Stimulated activated CD4-positive, alpha-beta T cell treated with anti-CD3 and anti-CD28 coated beads, TNF-alpha, amount 100 ng/mL, for 1 hour (primary cell): ENCODE measurements around the gene PPP6C.
"Not testable (repeated sequence)": the region's sequence is repeated elsewhere in the genome, so short reads cannot be mapped to it uniquely, and the experiment has no call there.

Experiments used
- DNase-seq, 3 donors: peaks; one replicate each; pipeline ENCODE4 v3.0.0-alpha.2; 2020; ENCODE audit warnings: low read depth in 3 of 3, low spot score in 1 of 3

Gene PPP6C

GRCh38 chr9:125142560-125143376 is 46.8 kb downstream of the PPP6C start:
- no peak for DNase-seq

- no peak for DNase-seq
These were observed 47.9 kb downstream of the PPP6C start for GRCh38 chr9:125141751-125142150.

DNA sequence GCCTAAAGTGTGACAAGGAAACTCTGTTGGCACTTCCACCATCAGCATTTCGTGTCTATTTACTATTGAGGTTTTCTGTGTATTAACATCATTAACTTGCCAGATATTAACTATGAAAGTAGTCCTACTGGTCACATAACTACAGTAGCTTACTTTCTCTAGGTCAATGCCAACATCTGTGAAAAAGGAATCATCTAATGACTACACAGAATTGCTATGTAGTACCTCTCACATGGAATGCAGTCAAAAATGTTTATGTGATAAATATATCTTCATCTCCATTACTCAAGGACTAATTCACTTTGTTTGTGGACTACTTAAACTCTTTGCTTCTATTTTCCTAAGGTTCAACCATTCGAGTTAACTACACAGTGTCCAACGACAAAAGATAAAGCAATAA is 48.4 kb downstream of the PPP6C start:
- DNase-seq: no peak

DNA sequence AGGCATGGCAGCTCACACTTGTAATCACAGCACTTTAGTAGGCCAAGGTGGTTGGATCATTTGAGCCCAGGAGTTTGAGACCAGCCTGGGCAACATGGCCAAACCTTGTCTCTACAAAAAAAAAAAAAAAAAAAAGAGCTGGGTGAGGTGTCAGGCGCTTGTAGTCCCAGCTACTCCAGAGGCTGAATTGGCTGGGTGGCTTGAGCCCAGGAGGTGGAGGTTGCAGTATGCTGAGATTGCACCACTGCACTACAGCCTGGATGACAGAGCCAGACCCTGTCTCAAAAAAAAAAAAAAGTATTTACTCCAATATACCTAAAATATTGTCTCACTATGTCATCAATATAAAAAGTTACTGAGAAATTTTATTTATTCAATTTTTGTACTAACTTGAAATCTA is 49.0 kb downstream of the PPP6C start:
- DNase-seq: no peak

GRCh38 chr9:125137200-125137599 is 52.4 kb downstream of the PPP6C start:
- DNase-seq: no peak

GRCh38 chr9:125134976-125135375 is 54.6 kb downstream of the PPP6C start:
- no peak for DNase-seq

GRCh38 chr9:125133403-125134329 is 55.9 kb downstream of the PPP6C start:
- no peak for DNase-seq

GRCh38 chr9:125131778-125132177 is 57.8 kb downstream of the PPP6C start:
- no peak for DNase-seq

DNA sequence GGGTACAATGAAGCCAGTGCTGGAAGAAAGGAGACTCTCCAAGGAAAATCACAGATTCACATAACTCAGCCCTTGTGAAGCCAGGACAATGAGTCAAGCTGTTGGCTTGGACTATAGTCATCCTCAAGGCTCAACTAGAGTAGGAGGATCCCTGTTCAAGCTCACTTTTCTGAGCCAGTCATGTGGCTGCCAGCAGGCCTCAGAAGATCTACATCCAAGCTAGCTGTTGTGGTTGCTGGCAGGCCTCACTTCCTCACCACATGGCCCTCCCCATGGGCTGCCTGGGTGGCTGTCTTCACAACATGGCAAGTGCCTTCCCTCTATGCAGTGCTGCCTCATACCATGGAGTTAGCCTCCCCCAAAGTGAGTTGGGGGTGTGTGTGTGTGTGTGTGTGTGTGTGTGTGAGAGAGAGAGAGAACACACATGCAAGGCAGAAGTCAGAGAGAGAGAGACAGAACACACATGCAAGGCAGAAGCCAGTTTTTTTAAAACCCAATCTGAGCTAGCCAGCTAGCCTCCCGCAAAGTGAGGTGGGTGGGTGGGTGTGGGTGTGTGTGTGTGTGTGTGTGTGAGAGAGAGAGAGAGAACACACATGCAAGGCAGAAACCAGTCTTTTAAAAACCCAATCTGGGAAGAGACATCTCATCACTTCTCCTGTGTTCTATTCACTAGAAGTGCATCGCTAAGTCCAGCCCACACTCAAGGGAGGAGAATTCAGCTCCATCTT is 63.4 kb downstream of the PPP6C start:
- DNase-seq: peak; percentile 36 to 52 (median 51)

- DNase-seq: no peak
These were observed 64.1 kb downstream of the PPP6C start for GRCh38 chr9:125125523-125125922.

DNA sequence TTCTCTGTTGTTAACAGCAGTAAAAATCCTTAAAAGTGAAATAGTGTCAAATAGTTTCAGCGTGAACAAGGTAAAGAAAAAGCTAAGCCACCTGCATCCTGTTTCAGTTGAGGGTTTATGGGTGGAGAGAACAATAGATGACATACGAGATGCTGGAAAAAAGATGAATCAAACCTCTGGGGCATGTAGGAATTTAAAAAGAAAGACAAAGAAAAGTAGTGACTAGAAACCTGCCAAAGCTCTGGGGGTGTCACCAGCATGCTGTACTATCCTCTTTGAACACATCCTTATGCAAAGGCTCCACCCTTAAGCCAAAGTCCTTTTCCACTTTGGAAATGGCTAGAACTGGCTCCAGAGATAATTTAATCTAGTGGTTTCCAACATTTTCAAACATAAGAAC is 68.5 kb downstream of the PPP6C start:
- no peak for DNase-seq

DNA sequence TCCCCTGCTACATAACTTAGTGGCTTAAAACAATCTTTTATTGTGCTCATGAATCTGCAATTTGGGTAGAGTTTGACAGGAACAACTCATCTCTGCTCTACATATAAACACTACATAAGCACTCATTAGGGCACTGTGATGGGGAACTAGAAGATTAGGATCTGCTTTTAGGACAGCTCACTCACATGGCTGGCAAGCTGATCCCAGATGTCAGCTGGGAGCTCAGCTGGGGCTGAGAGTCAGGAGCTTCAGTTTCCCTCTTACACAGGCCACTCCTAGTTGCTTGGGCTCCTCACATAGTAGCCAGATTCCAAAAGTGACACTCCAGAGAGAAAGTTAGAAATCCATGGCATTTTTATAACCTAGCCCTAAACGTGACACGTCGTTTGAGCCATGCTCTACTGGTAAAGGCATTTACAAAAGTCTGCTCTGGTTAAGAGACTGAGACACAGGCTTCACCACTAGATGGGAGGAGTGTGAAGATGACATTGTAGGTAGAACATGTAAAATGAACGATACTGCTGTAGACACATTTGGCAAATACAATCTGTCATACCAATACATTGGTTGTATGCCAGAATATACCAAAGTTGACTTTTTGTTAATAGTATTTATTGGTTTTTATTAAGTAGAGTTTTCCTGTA is 69.8 kb downstream of the PPP6C start:
- no peak for DNase-seq

DNA sequence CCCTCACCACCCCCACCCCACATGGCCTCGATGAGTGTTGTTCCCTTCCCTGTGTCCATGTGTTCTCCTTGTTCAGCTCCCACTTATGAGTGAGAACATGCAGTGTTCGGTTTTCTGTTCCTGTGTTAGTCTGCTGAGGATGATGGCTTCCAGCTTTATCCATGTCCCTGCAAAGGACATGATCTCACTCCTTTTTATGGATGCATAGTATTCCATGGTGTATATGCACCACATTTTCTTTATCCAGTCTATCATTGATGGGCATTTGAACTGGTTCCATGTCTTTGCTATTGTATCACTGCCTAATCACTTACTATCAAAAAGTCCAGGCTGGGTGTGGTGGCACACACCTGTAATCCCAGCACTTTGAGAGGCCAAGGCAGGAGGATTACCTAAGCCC is 70.9 kb downstream of the PPP6C start:
- not testable (repeated sequence) for DNase-seq

GRCh38 chr9:125114503-125114902 is 75.1 kb downstream of the PPP6C start:
- not testable (repeated sequence) for DNase-seq

DNA sequence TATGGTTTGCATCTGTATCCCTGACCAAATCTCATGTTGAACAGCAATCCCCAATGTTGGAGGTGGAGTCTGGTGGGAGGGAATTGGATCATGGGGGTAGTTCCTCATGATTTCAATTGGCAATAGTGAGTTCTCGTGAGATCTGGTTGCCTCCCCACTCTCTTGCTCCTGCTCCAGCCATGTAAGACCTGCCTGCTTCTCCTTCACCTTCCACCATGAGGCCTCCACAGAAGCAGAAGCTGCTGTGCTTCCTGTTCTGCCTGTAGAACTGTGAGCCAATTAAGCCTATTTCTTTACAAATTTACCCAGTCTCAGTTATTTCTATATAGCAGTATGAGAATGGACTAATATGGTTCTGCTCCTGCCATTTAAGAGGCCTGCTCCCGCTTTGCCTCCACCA is 79.1 kb downstream of the PPP6C start:
- DNase-seq: no peak

DNA sequence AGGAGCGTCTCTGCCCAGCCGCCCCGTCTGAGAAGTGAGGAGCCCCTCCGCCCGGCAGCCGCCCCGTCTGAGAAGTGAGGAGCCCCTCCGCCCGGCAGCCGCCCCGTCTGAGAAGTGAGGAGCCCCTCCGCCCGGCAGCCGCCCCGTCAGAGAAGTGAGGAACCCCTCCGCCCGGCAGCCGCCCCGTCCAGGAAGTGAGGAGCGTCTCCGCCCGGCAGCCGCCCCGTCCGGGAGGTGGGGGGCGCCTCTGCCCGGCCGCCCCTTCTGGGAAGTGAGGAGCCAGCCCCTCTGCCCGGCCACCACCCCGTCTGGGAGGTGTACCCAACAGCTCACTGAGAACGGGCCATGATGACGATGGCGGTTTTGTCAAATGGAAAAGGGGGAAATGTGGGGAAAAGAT is 81.1 kb downstream of the PPP6C start:
- not testable (repeated sequence) for DNase-seq

DNA sequence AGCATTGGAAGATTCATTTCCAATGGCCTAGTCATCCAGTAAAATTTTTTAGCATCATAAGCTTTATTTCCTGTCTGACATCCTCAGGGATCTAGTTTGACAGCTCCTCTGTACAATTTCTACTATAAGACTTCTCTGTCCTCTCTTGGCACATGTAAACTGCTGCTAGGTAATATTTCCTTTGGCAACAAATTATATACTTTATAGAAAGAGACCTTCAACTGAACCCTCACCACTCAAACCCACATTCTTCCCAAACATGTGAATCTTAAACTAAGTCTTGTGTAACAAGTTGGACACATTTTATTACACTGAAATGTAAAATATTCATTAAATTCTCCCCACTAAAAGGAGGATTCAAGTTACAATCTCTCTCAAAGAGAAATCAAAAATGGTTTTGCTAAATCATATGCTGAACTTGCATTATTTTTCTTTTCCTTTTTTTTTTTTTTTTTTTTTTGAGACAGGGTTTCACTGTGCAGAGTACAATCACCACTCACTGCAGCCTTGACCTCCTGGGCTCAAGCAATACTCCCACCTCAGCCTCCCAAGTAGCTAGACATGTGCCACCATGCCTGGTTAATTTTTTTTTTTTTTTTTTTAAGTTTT is 83.2 kb downstream of the PPP6C start:
- no peak for DNase-seq

GRCh38 chr9:125103770-125104460 is 85.7 kb downstream of the PPP6C start:
- DNase-seq: no peak

GRCh38 chr9:125103021-125103420 is 86.6 kb downstream of the PPP6C start:
- DNase-seq: no peak

GRCh38 chr9:125100822-125101221 is 88.8 kb downstream of the PPP6C start:
- no peak for DNase-seq
